ENCODE data around the gene RAB37. TPM values are rescaled to one million over a fixed set of nuclear protein-coding genes. Genes with fewer than 3 reads are reported as not detected.

RAB37 gene
- total and polyA plus RNA-seq, 2 donors (not counting 1 experiment from before 2014, with no cell fraction given): 67.6 to 76.8 TPM

DNA sequence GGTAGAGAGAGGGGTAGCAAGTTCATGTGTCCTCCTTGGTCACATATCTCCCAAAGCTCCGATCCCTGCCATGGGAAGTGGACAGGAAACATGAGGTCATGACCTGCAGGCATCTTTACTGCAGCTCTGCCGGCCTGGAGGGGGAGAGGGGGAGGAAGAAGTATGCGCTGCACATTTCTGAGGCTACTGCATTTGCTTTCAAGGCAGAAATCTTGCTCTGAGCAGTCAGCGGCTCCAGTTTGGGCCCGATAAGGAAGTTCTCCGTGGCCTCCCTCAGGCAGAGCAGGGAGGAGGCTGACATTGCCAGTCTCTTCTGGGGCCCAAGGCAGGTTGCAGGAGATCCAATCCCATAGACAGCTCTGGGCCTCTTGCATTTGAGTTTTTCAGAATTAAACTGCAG, 9.9 kb downstream of the RAB37 start:
- no peaks in the 10 kb centered on the region for H3K27me3 ChIP-seq (replicated peaks in 1 of 4; ENCODE audit: control extremely low read depth in 1 of 4, control insufficient read depth in 3 of 4, insufficient read depth in 4 of 4, low read length in 3 of 4)
- H3K4me2 ChIP-seq (replicated peaks; ENCODE audit: low read depth, low read length, poor library complexity, severe bottlenecking): no peak overlapping the region
- H3K4me1 Mint-ChIP-seq: peaks cover 58% of the 10 kb centered on the region
- peak overlapping the region; percentile 32 for H3K27ac Mint-ChIP-seq
- intact Hi-C loops (cut with micrococcal nuclease): no loop called here
- H2AFZ ChIP-seq (ENCODE audit: insufficient read depth, low read depth, low read length, poor library complexity, severe bottlenecking): no peak overlapping the region
- DNase-seq (no peak), ATAC-seq (ENCODE audit: low read depth) (no peak)
- TF ChIP-seq, protein P1, sequence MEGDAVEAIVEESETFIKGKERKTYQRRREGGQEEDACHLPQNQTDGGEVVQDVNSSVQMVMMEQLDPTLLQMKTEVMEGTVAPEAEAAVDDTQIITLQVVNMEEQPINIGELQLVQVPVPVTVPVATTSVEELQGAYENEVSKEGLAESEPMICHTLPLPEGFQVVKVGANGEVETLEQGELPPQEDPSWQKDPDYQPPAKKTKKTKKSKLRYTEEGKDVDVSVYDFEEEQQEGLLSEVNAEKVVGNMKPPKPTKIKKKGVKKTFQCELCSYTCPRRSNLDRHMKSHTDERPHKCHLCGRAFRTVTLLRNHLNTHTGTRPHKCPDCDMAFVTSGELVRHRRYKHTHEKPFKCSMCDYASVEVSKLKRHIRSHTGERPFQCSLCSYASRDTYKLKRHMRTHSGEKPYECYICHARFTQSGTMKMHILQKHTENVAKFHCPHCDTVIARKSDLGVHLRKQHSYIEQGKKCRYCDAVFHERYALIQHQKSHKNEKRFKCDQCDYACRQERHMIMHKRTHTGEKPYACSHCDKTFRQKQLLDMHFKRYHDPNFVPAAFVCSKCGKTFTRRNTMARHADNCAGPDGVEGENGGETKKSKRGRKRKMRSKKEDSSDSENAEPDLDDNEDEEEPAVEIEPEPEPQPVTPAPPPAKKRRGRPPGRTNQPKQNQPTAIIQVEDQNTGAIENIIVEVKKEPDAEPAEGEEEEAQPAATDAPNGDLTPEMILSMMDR (IDR thresholded peaks at IDR 0.05): no peak
- no peak for TF ChIP-seq EZH2 (IDR thresholded peaks at IDR 0.05; ENCODE audit: borderline replicate concordance, insufficient read depth, low read depth, low read length, poor library complexity, severe bottlenecking)
- no peaks in the 10 kb centered on the region for H3K27me3 Mint-ChIP-seq
- H3K9me3 Mint-ChIP-seq (ENCODE audit: insufficient read depth): no peaks in the 10 kb centered on the region
- H3K4me3 Mint-ChIP-seq: peak overlapping the region; percentile 75
- H3K4me3 ChIP-seq (ENCODE audit: control extremely low read depth in 1 of 5, extremely low read depth in 1 of 5, insufficient read depth in 1 of 5, low read depth in 2 of 5, low read length in 4 of 5): no peak overlapping the region
- H3K27ac ChIP-seq (ENCODE audit: low read length in 2 of 2): no peak overlapping the region
- ChIA-PET CTCF (interaction anchor here (0.8 to 4.5 kb wide), 16 partner anchors 9 to 265 kb away, joined by 3 to 65 read pairs (median 17); partner anchors contain the start of genes MRPL58 and RAB37), POLR2A (interaction anchor here (0.6 to 3.7 kb wide), 5 partner anchors 10 to 544 kb away, joined by 3 to 43 read pairs (median 10); partner anchors contain the start of genes NAT9 and RAB37)
- H3K4me1 ChIP-seq (ENCODE audit: control insufficient read depth in 2 of 2, insufficient read depth in 2 of 2, low read length in 2 of 2): peaks cover 62 to 74% of the 10 kb centered on the region in 2 donors
- peaks cover 50% of the 10 kb centered on the region for H3K79me2 ChIP-seq (ENCODE audit: control insufficient read depth, insufficient read depth, low read length)
- peaks cover 33% of the 10 kb centered on the region for H4K20me1 ChIP-seq (ENCODE audit: control insufficient read depth, insufficient read depth, low read length, poor library complexity, severe bottlenecking)
- no peaks in the 10 kb centered on the region for H3K36me3 ChIP-seq (replicated peaks in 1 of 2; ENCODE audit: control extremely low read depth in 1 of 2, control insufficient read depth in 1 of 2, extremely low read depth in 1 of 2, insufficient read depth in 2 of 2, low read length in 1 of 2)
- H3K9me3 ChIP-seq (ENCODE audit: control extremely low read depth in 1 of 3, control insufficient read depth in 2 of 3, insufficient read depth in 1 of 3, low read length in 2 of 3): no peaks in the 10 kb centered on the region
- 45% methylated on average over 6 of the region's 6 CpGs for WGBS (ENCODE audit: insufficient coverage)
- H3K9ac ChIP-seq (ENCODE audit: low read length): no peak overlapping the region

DNA sequence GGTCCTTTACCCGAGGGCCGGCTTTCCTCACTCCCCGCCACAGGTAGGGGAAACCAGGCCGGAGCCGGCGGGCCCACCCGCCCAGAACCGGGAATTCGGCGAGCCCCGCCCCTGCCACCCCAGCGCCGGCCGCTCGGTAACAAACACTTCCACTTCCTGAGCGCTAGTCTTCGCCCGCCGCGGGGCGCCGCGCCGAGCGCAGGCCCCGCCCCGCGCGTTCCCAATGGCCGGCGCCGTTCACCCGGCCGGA, 11.1 kb downstream of the RAB37 start:
- ChIA-PET CTCF (interaction anchor here (1.0 to 7.7 kb wide), 4 partner anchors 11 to 91 kb away, joined by 3 to 65 read pairs (median 54); partner anchors contain the start of gene RAB37), POLR2A (interaction anchor here (0.6 to 3.7 kb wide), 2 partner anchors 9 to 11 kb away, joined by 6 to 43 read pairs; partner anchors contain the start of gene RAB37)
- TF ChIP-seq, protein P1 (IDR thresholded peaks at IDR 0.05): no peak
- no peak for TF ChIP-seq EZH2 (IDR thresholded peaks at IDR 0.05; ENCODE audit: borderline replicate concordance, insufficient read depth, low read depth, low read length, poor library complexity, severe bottlenecking)
- intact Hi-C loops (cut with micrococcal nuclease): loop anchor here (1.0 kb wide), 4 partner anchors 10 to 125 kb away; partner anchors contain the start of gene NAT9
- 0% methylated on average over 34 of the region's 34 CpGs for WGBS (ENCODE audit: insufficient coverage)
- no peaks in the 10 kb centered on the region for H3K27me3 Mint-ChIP-seq
- Histone ChIP-seq H3K36me3 (replicated peaks in 1 of 2; ENCODE audit: control extremely low read depth in 1 of 2, control insufficient read depth in 1 of 2, extremely low read depth in 1 of 2, insufficient read depth in 2 of 2, low read length in 1 of 2) (peaks cover 0 to 4% of the 10 kb centered on the region in 2 experiments), H3K9ac (ENCODE audit: low read length) (peak overlapping the region; percentile 98), H3K4me3 (ENCODE audit: control extremely low read depth in 1 of 5, extremely low read depth in 1 of 5, insufficient read depth in 1 of 5, low read depth in 2 of 5, low read length in 4 of 5) (peak overlapping the region in 4 of 5 experiments; percentile 44 to 99 (median 84)), H3K27ac (ENCODE audit: low read length in 2 of 2) (peak overlapping the region; percentile 45 to 74), H2AFZ (ENCODE audit: insufficient read depth, low read depth, low read length, poor library complexity, severe bottlenecking) (peak overlapping the region; percentile 78), H3K27me3 (replicated peaks in 1 of 4; ENCODE audit: control extremely low read depth in 1 of 4, control insufficient read depth in 3 of 4, insufficient read depth in 4 of 4, low read length in 3 of 4) (no peaks in the 10 kb centered on the region), H3K4me1 (ENCODE audit: control insufficient read depth in 2 of 2, insufficient read depth in 2 of 2, low read length in 2 of 2) (peaks cover 49 to 61% of the 10 kb centered on the region in 2 donors), H3K79me2 (ENCODE audit: control insufficient read depth, insufficient read depth, low read length) (peaks cover 63% of the 10 kb centered on the region), H4K20me1 (ENCODE audit: control insufficient read depth, insufficient read depth, low read length, poor library complexity, severe bottlenecking) (peaks cover 46% of the 10 kb centered on the region), H3K9me3 (ENCODE audit: control extremely low read depth in 1 of 3, control insufficient read depth in 2 of 3, insufficient read depth in 1 of 3, low read length in 2 of 3) (no peaks in the 10 kb centered on the region), H3K4me2 (replicated peaks; ENCODE audit: low read depth, low read length, poor library complexity, severe bottlenecking) (peak overlapping the region; percentile 99)
- H3K27ac Mint-ChIP-seq: no peak overlapping the region
- DNase-seq: no peak
- no peaks in the 10 kb centered on the region for H3K9me3 Mint-ChIP-seq (ENCODE audit: insufficient read depth)
- no peak for ATAC-seq (ENCODE audit: low read depth)
- H3K4me3 Mint-ChIP-seq: peak overlapping the region; percentile 75
- H3K4me1 Mint-ChIP-seq: peaks cover 59% of the 10 kb centered on the region
